GM18867 (cell line): ENCODE measurements around the gene ZNF816.
"Not testable (repeated sequence)": the region's sequence is repeated elsewhere in the genome, so short reads cannot be mapped to it uniquely, and the experiment has no call there.

Experiments
- ATAC-seq: cut with Tn5 transposase; IDR thresholded peaks from one replicate; pipeline ENCODE4 v1.9.1; 2021; ENCODE audit warnings: mild to moderate bottlenecking, moderate library complexity; ENCODE audit not compliant: unreplicated experiment

Gene ZNF816

GRCh38 chr19:52936151-52936953, 26.3 kb downstream of the ZNF816 start:
- ATAC-seq: no peak

GRCh38 chr19:52935434-52935833, 27.2 kb downstream of the ZNF816 start:
- ATAC-seq: no peak

- ATAC-seq: not testable (repeated sequence)
Observed at GRCh38 chr19:52924641-52925040, 38.0 kb downstream of the ZNF816 start.

GRCh38 chr19:52923778-52924593, 38.7 kb downstream of the ZNF816 start:
- ATAC-seq: peak; percentile 12

- peak; percentile 96 for ATAC-seq
Observed at GRCh38 chr19:52922841-52923777, 39.6 kb downstream of the ZNF816 start, which contains the start of gene ZNF888. Gene ZNF888 (minus strand): TSS chr19:52923428. CDS start chr19:52917873, 5,555 bp downstream.

- ATAC-seq: no peak
Observed at GRCh38 chr19:52917531-52917930, 45.1 kb downstream of the ZNF816 start.

- no peak for ATAC-seq
Observed at GRCh38 chr19:52910648-52911047, 52.0 kb downstream of the ZNF816 start.

- not testable (repeated sequence) for ATAC-seq
Observed at GRCh38 chr19:52904052-52904780, 58.5 kb downstream of the ZNF816 start.

GRCh38 chr19:52901842-52902241, 60.8 kb downstream of the ZNF816 start:
- no peak for ATAC-seq
